Measurements from ENCODE around the gene SLC25A33.

The SLC25A33 gene

GRCh38 chr1:9589144-9589718, 50.0 kb downstream of the SLC25A33 start:
- peak; percentile 52 for DNase-seq

DNA sequence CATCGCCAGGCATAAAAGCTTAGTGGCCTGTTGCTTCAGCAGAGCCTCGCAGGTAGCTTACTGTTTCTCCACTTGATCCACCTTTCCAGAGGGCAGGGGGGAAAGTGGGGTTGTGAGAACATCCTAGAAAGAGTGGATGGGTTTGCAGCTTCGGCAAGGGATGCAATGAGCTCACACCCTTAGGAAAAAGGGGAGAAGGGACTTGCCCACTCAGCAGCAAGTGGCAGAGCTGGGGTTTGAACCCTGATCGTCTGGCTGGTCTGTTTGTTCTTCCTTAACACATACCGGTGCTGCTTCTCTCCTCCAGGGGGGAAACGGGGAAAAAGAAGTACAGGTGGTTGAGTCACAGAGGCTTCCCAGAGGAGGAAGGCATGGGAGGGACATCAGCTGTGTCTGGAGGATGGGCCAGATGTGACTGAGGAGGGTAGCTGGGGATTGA, 50.5 kb downstream of the SLC25A33 start:
- DNase-seq, result peak; percentile 61

DNA sequence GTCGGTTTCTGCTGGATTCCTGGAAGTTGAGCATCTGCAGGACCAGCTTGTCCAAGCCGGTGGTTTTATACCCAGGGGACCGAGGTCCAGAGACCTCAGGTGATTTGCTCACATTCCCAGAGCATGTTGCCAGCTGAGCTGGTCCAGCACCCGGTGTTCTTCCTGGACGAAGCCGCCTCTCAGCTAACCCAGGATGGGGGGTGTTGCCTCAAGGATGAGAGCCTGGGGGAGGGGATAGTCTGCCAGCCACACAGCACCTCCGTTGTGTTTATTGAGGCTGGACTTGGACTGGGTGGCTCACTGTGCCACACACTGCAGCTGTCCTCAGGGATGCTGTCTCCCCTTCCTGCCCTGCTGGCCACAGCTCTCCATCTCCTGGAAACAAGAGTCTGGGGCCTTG, 50.9 kb downstream of the SLC25A33 start:
- DNase-seq, result peak; percentile 61

DNA sequence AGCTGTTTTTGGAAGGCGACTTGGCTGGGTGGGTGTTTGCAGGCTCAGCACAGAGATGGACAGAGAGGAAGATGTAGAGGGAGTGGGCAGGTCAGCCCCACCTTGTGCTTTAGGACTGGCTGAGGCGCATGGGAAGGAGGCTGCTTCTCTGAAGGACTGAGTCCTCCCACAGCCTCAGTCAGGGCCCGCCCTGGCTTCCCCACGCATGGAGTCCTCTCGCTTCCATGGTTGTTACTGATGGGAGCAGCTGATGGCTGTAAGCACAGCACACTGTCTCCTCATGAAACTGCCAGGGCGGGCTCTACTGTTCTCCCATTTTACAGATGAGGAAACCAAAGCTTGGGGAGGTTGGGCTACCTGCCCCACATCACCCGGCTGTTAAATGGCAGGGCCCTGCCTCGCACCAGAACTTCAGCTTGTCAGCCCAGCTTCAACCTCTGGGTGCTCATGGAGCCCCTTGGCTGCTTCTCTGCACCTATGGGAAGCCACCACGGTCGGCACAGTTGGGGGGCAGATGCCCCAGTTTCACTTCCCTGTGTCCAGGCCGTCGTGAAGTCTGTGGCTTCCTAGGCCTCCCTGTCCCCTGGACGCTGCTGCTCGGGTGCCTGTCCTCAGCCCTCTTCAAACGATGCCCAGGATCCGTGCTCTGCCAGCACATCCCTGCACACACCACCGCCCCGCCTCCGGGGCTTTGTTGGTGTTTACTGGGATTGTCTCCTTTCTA, 51.8 kb downstream of the SLC25A33 start:
- DNase-seq, result peak; percentile 44

DNA sequence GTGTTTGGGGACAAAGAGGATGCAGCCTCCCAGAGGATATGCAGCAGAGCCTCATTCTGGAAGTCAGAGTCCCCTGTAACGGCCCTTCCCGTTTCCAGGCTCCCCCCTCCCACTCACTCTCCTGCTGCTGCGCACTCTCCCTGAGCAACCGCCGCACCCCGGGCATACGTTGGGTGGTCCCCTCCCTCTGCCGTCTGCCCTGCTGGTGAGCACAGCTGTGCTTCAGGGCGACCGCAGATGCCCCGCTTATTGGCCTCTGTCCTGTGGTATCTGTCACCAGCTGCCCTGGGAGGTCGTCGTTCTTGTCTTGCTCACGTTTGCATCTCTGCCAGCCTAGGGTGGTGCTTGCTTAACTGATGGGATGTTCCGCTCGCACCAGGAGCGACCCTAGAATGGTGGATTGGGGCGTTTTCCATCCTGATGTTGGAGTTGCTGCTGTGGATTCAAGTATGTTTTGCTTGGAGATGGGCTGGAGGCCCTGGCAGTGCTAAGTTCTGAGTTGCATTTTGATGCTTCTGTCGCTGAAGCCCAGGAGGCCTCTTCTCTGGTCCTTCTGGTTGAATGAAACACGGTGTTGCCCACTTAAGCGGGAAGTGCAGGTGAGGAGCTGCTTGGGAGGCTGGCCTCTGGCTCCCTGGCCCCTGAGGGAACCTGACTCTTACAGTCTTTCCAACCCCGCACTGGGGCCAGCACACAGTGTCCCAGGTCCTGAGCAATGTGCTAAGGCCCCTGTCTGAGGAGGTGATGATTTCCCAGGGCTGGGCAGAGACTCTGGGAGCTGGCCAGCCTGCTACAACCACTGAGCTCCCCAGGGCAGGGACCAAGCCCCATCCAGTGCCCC, 52.6 kb downstream of the SLC25A33 start:
- DNase-seq, result peak; percentile 90

- DNase-seq, result peak; percentile 59
Measured at GRCh38 chr1:9592510-9593075, 53.3 kb downstream of the SLC25A33 start.

DNA sequence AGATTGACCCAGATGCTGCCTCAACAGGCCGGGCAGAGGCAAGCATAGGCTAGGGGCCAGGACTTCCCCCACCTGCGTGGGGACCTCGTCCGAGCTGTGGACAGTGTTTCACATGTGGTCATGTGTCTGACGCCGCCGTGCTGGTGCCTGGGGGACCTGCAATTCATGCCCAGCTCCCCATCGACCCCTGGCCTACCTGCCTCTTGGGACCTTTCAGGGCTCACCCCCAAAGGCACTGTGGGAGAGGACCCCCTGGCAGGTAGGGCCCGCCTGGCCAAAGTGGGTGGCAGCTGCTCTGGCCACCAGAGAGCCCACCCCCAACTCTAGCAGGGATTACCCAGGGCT, 53.9 kb downstream of the SLC25A33 start:
- DNase-seq, result no peak

DNA sequence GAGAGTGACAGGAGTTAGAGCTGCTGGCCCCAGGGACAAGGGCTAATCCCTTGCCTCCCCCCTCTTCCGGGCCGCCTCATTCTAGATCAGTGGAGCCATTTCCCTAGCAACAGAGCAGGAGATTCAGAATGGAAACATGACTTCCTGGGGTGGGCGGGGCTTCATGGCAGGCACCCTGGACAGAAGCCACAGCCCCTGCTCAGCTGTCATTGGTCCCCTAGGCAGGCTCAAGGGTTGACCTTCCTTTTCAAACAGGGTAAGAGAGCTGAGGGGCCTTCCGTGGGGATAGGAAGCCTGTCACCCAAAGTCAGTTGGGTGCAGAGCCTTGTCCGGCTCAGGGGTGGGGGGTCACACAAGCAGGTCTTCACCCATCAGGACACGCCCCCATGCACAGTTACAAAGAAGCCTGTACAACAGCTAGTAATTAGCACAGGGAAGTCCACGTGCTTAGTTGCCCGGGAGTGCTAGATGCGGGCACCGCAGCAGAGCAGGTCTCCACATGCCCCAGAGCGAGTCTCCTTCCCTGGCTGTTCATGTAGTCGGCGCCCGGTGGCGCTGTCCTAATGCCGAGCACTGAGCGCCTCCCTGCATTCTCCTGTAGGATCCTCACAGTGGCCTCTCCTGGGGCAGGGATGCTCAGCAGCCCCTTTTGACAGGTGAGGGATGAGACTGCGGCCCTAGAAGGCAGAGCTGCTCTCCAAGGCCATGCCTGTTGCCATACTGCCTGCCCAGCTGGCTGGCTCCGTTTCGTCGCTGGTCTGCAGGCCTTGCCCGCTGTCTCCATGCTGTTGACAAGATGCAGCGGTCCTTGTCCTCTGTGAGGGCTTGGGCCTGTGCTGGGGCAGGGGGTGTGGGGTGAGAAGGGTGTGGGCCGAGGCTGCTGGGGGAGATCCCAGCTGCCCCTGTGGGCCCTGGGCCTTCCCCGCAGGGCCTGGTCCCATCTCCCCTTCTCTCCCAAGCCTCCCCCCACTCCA, 54.5 kb downstream of the SLC25A33 start:
- DNase-seq, result peak; percentile 100

DNA sequence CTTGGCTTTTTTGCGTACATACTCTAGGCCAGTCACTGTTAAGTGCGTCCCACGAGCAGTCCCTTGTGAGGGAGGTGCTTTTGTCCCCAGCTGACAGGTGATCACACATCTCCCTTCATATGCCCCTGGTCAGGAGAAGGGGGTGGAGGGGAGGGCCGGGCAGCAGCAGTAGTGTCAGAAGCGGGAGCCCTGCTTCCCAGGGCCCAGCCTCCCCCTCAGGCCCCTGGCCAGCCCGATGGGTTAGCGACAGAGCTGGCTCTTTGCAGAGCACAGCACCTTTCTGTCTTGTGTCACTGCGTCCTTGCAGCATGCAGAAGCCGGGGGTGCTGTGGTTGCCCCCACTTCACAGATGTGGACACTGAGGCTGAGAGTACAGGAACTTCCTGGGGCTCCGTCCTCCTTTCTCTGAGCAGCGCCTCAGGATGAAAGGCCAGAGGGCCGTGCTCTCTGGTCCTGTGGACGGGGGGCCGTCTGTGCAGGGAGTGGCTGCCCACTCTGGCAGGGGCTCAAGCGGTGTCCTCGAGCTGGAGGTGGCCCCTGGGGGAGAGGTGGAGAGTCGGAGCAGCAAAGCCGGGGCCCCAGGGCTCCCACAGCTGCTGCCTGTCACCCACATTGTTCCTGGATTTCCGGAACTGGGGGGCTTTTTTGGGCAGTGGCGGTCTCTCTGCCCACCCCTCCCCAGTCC, 55.3 kb downstream of the SLC25A33 start:
- no peak for DNase-seq

GRCh38 chr1:9595156-9595967, 56.1 kb downstream of the SLC25A33 start:
- DNase-seq, result peak; percentile 82

GRCh38 chr1:9595968-9596340, 56.7 kb downstream of the SLC25A33 start:
- DNase-seq, result no peak

DNA sequence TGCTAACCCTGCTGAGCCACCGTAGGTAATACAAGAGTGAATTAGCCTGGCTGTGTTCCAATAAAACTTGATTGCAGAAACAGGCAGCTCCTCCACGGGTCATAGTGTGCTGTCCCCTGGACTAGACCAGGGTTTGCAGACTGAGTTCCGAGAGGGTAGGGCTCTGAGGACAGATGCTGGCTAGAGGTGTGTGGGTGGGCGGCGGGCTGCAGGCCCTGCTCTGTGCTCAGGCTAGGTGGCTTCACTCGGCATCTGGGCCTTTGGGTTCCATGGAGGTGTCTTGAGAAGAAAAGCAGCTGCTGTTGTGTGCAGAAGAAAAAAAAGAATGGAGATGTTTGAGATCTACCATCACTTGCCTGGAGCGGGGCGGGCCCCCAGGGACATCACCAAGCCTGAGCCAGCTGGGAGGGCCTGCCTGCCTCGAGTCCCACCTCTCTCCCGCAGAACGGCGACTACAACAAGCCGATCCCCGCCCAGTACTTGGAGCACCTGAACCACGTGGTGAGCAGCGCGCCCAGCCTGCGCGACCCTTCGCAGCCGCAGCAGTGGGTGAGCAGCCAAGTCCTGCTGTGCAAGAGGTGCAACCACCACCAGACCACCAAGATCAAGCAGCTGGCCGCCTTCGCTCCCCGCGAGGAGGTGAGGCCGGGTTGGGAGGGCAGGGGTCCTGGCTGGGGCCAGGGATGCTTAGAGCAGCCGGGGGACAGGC, 57.3 kb downstream of the SLC25A33 start:
- DNase-seq, result peak; percentile 44

GRCh38 chr1:9597361-9598315, 58.4 kb downstream of the SLC25A33 start:
- no peak for DNase-seq

GRCh38 chr1:9598316-9598700, 59.0 kb downstream of the SLC25A33 start:
- DNase-seq, result no peak

GRCh38 chr1:9599741-9600140, 60.5 kb downstream of the SLC25A33 start:
- no peak for DNase-seq

DNA sequence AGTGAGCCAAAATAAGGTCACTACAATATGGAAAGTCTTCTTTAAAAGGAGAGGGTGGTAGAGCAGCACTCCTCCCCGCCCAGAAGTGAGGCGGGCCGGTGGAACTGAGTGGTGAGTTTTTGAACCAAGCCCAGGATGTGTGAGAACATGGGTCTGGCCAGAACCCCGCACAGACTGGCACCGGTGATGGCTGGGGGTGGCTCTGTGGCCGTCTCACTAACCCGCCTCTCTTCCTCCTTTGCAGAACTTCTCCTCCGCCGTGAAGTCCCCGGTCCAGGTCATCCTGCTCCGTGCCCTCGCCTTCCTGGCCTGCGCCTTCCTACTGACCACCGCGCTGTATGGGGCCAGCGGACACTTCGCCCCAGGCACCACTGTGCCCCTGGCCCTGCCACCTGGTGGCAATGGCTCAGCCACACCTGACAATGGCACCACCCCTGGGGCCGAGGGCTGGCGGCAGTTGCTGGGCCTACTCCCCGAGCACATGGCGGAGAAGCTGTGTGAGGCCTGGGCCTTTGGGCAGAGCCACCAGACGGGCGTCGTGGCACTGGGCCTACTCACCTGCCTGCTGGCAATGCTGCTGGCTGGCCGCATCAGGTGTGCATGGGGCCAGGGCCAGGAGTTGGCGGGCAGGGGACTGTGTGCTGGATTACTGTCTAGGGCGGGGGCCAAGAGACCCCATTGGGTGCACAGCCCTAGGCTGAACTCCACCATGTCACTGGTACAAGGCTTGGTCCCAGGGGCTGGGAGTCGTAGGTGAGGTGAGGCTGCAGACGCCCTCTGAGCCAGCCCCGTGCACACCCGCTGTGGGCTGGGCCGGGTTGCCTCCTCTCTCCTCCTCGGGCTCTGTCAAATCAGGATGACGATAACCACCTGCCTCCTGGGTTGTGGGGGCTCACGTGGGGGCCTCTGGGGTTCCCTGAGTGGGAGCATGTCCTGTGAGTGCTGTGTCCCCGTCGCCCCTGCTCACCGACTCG, 61.9 kb downstream of the SLC25A33 start:
- no peak for DNase-seq

- no peak for DNase-seq
Measured at GRCh38 chr1:9601942-9602793, 62.9 kb downstream of the SLC25A33 start.

Measured in NCI-H82 (cell line).